Activated T-cell treated with anti-CD3 and anti-CD28 coated beads, Interleukin-2, amount 50 U/mL, for 72 hours (primary cell): ENCODE data around the gene ATAD3C. TPM values are rescaled to one million over a fixed set of nuclear protein-coding genes. Genes with fewer than 3 reads are reported as not detected.
"Not testable (repeated sequence)": the region's sequence is repeated elsewhere in the genome, so short reads cannot be mapped to it uniquely, and the experiment has no call there.

Experiments used
- ATAC-seq, 2 donors: fragments of 150-1000 bp; cut with Tn5 transposase; replicated peaks in 1 of 2; 2 replicates each; pipeline ENCODE4 v1.10.0; 2021; ENCODE audit warnings: moderate library complexity in 2 of 2, mild to moderate bottlenecking in 1 of 2
- DNase-seq, 2 donors: peaks; one replicate each; pipeline ENCODE4 v3.0.0; 2021 to 2022; ENCODE audit warnings: mixed read lengths in 1 of 2
- H3K27ac Mint-ChIP-seq: one replicate; pipeline ENCODE4 v1.8.0; 2022; ENCODE audit warnings: mild to moderate bottlenecking, moderate library complexity, mixed read lengths
- H3K27me3 Mint-ChIP-seq: one replicate; pipeline ENCODE4 v1.8.0; 2022; ENCODE audit warnings: low read depth, mixed read lengths
- H3K36me3 Mint-ChIP-seq, 2 donors: one replicate each; pipeline ENCODE4 v1.8.0; 2022; ENCODE audit warnings: mixed read lengths in 2 of 2, mild to moderate bottlenecking in 1 of 2; ENCODE audit not compliant: insufficient read depth in 2 of 2
- H3K4me1 Mint-ChIP-seq: one replicate; pipeline ENCODE4 v1.8.0; 2022; ENCODE audit warnings: low read depth, mixed read lengths
- H3K4me3 Mint-ChIP-seq, 2 donors: one replicate each; pipeline ENCODE4 v1.8.0; 2022; ENCODE audit warnings: mild to moderate bottlenecking in 2 of 2, mixed read lengths in 2 of 2, moderate library complexity in 2 of 2
- H3K9me3 Mint-ChIP-seq, 2 donors: one replicate each; pipeline ENCODE4 v1.8.0; 2022; ENCODE audit warnings: mixed read lengths in 2 of 2
- total RNA-seq, 2 donors: library from RNA; stranded (reverse); gene quantifications; one replicate each; pipeline ENCODE4 v1.2.3, GENCODE V29; 2022

Gene ATAD3C
- total RNA-seq, 2 donors from 2014 or later, result 2.8 to 3.7 TPM

DNA sequence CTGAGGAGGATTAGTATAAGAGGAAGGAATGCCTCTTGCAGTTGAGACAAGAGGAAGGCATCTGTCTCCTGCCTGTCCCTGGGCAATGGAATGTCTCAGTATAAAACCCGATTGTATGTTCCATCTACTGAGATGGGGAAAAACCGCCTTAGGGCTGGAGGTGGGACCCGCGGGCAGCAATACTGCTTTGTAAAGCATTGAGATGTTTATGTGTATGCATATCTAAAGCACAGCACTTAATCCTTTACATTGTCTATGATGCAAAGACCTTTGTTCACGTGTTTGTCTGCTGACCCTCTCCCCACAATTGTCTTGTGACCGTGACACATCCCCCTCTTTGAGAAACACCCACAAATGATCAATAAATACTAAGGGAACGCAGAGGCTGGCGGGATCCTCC lies 39.3 kb upstream of the ATAD3C start:
- not testable (repeated sequence) for H3K27ac Mint-ChIP-seq, H3K27me3 Mint-ChIP-seq, H3K9me3 Mint-ChIP-seq, DNase-seq, ATAC-seq, H3K4me3 Mint-ChIP-seq
- Mint-ChIP-seq H3K36me3 (peaks cover 4 to 12% of the 10 kb centered on the region in 2 donors), H3K4me1 (peaks cover 37% of the 10 kb centered on the region)

DNA sequence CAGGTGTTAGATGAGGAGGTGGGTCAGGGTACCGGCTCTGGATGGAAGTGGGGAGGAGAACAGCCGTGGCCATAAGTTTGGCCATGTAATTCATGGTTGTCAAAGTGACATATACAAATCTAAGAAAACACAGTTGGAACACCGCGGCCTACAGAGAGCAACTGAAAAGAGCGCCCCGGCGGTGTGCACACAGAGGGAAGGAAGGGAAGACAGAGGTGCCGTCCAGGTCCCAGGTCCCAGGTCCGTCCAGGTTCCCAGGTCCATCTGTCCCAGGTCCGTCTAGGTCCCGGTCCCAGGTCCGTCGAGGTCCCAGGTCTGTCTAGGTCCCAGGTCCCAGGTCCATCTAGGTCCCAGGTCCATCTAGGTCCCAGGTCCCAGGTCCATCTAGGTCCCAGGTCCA lies 37.9 kb upstream of the ATAD3C start:
- peaks cover 0 to 2% of the 10 kb centered on the region in 2 donors for H3K36me3 Mint-ChIP-seq
- peaks cover 24% of the 10 kb centered on the region for H3K4me1 Mint-ChIP-seq
- DNase-seq, result no peak
- H3K27ac Mint-ChIP-seq, result no peak overlapping the region
- ATAC-seq, result no peak
- H3K27me3 Mint-ChIP-seq, result no peaks in the 10 kb centered on the region
- no peak overlapping the region for H3K4me3 Mint-ChIP-seq
- no peaks in the 10 kb centered on the region for H3K9me3 Mint-ChIP-seq

DNA sequence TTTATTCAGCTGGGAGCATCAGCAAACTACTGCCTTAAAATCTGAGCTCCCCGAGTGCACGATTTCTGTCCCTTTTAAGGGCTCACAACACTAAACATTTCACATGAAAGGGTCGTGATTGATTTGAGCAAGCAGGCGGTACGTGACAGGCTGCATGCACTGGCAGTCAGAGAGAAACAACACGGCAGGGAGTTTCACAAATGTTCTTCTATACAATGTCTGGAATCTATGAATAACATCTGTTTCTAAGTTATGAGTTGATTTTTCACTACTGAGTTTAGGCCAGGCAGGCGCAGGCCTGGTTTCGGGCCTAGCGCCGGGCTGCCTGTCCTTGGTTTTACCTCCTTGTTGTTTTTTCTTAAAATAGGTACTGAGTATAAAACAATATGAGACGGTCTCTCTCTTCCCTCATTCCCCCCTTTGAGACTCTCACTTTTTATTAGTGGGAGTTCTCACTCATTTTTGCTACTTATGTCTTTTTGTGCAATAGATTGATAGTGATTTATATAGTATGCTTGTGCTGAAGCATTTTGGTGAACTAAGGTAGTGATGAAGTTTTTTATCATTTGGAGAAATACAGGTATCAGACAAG lies 37.1 kb upstream of the ATAD3C start:
- H3K9me3 Mint-ChIP-seq, DNase-seq, H3K27me3 Mint-ChIP-seq, ATAC-seq, H3K4me3 Mint-ChIP-seq, H3K36me3 Mint-ChIP-seq: not testable (repeated sequence)
- H3K27ac Mint-ChIP-seq, result peak overlapping the region; percentile 91
- H3K4me1 Mint-ChIP-seq, result peaks cover 25% of the 10 kb centered on the region

DNA sequence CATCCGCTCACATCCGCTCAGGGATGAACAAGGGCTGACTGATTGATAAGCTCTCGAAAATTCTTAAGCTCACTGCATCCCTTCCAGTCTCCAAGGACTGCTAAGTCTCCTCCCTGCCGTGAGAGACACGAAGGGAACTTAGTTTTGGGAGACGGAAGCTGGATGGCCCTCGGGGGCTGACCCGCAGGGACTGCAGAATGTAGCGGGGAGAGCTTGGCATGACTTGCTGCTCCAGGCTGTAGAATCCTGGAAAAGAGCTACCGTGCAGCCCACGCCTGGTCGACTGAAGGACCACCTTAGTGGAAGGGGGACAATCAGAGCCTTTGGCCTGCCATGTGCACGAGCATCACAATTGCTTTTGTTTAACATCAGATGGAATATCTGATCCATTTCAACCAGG lies 33.7 kb upstream of the ATAD3C start:
- Mint-ChIP-seq H3K36me3 (no peaks in the 10 kb centered on the region), H3K9me3 (no peaks in the 10 kb centered on the region), H3K4me1 (peaks cover 25% of the 10 kb centered on the region), H3K4me3 (no peak overlapping the region), H3K27ac (no peak overlapping the region), H3K27me3 (no peaks in the 10 kb centered on the region)
- DNase-seq (no peak), ATAC-seq (no peak)

DNA sequence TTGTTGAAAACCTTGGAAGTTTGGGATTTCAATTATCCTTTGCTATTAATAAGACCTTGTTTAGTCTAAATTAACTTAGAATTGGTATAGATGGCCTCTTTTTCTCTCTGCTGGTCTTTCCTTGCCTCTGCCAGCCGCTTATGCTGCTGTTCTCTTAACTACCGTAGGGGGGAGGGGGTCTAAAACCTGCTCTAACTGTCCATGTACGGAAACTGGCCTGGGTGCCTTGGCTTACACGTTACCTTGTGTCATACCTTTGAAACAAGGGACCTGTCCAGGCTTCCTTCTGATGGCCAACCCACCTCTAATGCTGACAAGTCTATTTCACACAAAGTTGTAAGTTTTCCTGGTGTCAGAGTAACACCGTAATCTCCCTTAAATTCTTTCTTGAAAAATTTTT lies 32.1 kb upstream of the ATAD3C start:
- not testable (repeated sequence) for H3K9me3 Mint-ChIP-seq, DNase-seq, ATAC-seq, H3K36me3 Mint-ChIP-seq, H3K27me3 Mint-ChIP-seq
- Mint-ChIP-seq H3K4me1 (peaks cover 23% of the 10 kb centered on the region), H3K4me3 (peak overlapping the region in 1 of 2 donors; percentile 45), H3K27ac (peak overlapping the region; percentile 5)

DNA sequence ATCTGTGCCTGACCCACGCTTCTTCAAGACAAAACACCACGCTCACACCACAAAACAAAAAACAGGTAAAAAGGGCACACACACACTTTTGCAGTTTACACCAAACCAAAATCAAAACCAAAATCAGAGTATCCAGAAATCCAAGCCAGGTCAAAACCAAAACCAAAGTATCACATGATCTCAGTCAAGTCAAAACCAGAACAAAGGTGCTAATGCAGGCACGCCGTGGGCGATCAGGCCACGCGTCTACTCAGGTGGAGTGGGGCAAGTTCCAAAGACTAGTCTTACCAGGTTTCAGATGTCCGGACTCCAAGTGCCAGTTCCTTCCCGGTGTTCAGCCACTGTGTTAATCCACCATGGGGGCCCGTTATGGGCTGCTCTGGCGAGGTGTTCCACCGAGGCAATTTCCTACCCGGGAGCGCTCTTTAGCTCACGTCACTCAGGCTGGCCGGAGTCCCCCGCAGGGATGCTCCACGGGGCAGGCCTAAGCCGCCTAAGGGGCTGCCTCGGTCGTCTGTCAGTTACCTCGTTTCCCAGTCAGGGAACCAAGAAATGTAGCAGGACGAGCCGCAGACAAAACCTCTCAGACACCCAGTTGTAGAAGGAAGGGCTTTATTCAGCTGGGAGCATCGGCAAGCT lies 31.5 kb upstream of the ATAD3C start:
- H3K9me3 Mint-ChIP-seq, ATAC-seq, DNase-seq, H3K27me3 Mint-ChIP-seq, H3K36me3 Mint-ChIP-seq: not testable (repeated sequence)
- peak overlapping the region in 1 of 2 donors; percentile 45 for H3K4me3 Mint-ChIP-seq
- H3K27ac Mint-ChIP-seq, result peak overlapping the region; percentile 5
- peaks cover 24% of the 10 kb centered on the region for H3K4me1 Mint-ChIP-seq

DNA sequence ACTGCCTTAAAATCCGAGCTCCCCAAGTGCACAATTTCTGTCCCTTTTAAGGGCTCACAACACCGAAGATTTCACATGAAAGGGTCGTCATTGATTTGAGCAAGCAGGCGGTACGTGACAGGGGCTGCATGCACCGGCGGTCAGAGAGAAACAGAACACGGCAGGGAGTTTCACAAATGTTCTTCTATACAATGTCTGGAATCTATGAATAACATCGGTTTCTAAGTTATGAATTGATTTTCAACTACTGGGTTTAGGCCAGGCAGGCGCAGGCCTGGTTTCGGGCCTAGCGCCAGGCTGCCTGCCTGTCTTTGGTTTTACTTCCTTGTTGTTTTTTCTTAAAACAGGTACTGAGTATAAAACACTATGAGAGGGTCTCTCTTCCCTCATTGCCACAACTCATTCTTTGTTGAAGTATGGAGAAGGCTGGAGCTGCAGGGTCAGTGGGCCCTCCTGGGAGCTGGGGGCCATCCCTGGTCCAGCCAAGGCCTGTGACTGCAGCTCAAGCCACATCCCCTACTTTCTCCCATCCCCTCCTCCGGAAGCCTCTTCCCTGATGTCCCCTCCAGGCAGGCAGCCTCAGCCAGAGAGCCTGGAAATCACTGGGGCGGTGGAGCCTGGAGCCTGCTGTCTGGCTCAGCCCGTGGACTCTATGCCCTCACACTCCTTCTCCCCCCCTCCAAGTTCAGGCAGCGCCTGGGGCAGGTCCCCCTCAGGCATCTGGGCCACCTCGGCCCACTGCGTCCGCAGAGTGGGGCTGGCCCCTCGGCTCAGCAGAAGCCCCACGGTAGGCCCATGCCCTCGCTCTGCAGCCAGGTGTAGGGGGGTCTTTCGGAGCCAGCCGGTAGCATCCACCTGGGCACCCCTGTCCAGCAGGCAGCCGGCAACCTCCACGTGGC lies 30.8 kb upstream of the ATAD3C start:
- H3K4me3 Mint-ChIP-seq, result no peak overlapping the region
- H3K9me3 Mint-ChIP-seq, result no peaks in the 10 kb centered on the region
- H3K36me3 Mint-ChIP-seq, result no peaks in the 10 kb centered on the region
- peaks cover 29% of the 10 kb centered on the region for H3K4me1 Mint-ChIP-seq
- DNase-seq (no peak), ATAC-seq (no peak)
- no peak overlapping the region for H3K27ac Mint-ChIP-seq
- peaks cover 9% of the 10 kb centered on the region for H3K27me3 Mint-ChIP-seq

DNA sequence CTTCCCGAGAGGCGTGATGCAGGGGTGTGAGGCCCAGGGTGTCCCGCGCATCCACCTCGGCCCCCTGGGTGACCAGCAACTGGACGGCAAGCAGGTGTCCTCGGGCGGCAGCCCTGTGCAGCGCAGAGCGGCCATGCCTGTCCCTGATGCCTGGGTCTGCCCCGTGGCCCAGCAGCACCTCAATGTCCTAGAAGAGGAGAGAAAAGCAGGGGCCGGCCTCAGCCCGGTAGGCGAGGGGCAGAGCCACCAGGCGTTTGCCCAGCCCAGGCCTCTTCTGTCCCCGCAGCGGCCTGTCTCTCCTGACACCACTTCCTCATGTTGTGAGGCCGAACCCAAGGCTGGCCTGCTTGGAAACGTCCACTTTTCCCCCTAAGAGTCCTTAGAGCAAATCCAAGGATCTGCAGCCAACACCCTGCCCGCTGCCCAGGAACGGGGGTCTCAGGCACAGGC lies 30.1 kb upstream of the ATAD3C start:
- H3K4me3 Mint-ChIP-seq, result no peak overlapping the region
- DNase-seq, result no peak
- H3K36me3 Mint-ChIP-seq, result no peaks in the 10 kb centered on the region
- peaks cover 9% of the 10 kb centered on the region for H3K27me3 Mint-ChIP-seq
- H3K4me1 Mint-ChIP-seq, result peaks cover 29% of the 10 kb centered on the region
- H3K27ac Mint-ChIP-seq, result no peak overlapping the region
- no peak for ATAC-seq
- H3K9me3 Mint-ChIP-seq, result no peaks in the 10 kb centered on the region

DNA sequence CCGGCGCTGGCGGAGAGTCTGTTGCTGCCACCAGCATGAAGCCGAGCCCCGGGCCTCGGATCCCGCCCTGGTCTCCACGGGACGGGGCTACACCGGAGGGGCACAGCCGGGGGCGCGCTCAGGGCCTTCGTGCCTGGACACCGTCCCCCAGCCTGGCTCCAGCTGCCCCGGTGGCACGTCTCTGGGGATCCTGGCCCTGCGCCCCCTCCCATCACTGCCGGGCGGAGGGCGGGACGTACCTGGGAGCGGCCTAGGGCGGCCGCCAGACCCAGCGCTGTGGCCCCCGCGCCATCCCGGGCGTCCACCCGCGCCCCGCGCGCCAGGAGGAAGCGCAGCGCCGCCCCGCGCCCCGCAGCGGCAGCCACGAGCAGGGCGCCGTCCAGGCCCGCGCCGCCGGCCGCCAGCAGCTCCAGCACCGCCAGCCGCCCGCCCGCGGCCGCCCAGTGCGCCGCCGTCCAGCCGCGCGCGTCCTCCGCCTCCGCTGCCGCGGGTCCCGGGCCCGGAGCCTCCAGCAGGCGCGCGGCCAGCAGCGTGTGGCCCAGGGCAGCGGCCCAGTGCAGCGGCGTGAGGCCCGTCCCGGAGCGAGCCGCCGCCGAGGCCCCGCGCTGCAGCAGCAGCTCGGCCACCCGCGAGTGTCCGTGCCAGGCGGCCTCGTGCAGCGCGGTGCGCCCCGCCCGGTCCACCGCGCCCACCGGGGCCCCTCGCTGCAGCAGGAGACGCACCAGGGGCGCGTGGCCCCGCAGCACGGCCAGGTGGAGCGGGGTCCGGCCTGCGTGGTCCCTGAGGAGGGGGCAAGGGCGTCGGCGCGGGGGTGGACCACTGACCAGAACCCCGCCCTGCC lies 29.5 kb upstream of the ATAD3C start:
- no peak for DNase-seq
- H3K4me3 Mint-ChIP-seq, result no peak overlapping the region
- H3K9me3 Mint-ChIP-seq, result no peaks in the 10 kb centered on the region
- H3K27ac Mint-ChIP-seq, result no peak overlapping the region
- peak; percentile 60 to 63 for ATAC-seq
- peaks cover 9% of the 10 kb centered on the region for H3K27me3 Mint-ChIP-seq
- no peaks in the 10 kb centered on the region for H3K36me3 Mint-ChIP-seq
- peaks cover 29% of the 10 kb centered on the region for H3K4me1 Mint-ChIP-seq

DNA sequence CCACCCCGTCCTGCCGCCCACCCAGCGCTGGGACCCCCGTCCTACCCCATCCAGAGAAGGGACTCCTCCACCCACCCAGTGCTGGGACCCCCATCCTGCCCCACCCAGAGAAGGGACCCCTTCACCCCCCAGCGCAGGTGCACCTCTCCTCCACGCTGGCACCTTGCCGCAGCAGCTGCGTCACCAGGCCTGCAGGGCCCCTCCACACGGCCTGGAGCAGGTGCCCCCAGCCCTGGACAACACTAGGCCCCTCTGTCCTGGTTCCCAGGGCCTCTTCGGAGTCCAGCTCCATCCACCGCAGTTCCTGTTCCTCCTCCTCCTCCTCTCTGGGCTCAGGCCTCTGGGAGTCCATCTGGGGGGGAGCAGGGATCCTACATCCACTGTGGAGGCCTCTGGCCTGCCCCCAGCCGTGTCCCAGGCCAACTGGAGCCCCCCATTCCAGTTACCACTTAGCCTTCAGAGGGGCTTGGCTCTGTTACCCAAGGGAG lies 28.8 kb upstream of the ATAD3C start:
- Mint-ChIP-seq H3K9me3 (no peaks in the 10 kb centered on the region), H3K4me1 (peaks cover 29% of the 10 kb centered on the region), H3K4me3 (peak overlapping the region; percentile 11 to 30), H3K27me3 (peaks cover 9% of the 10 kb centered on the region), H3K36me3 (no peaks in the 10 kb centered on the region), H3K27ac (no peak overlapping the region)
- no peak for ATAC-seq
- no peak for DNase-seq

DNA sequence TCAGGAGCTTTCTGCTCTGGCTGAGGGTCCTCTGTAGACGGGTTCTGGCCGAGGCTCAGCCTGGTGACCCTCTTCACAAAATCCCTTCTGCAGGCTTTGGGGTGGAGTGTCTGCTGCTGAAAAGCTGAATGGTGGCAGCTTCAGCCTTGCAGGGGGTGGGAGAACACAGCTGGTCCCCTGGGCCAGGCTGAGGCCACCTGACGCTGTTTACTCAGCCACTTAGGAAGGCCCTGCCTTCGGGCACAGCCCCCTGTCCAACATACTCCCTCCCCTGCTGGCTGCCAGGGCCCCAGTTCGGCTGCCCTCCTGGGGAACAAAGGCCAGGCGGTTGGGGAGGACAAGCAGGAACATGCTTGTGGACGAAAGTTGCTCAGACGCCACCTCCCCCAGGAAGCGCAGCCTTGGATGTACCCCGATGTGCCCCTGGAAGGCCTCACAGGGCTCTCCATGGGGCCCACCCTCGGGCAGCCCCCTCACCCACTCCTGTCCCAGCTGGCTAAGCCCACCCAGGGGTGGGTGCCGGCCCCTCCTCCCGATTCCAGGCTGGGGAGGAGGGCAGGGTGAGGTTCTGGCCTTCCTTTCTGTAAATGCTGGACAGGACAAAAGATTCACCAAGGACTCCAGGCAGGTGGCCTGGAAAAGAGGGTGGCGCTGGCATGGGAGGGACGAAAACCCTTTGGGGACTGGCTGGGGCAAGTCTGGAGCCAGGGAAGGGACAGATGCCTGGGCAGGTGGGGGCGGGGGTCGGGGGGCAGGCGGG lies 28.2 kb upstream of the ATAD3C start, which contains the start of gene ANKRD65:
ANKRD65 (minus strand) TSS at position 130 of the 760 bp plus-strand sequence. CDS start 271 bp downstream, outside the sequence.
- no peak for DNase-seq

More for the DNA sequence above, 28.2 kb upstream of the ATAD3C start, which contains the start of gene ANKRD65:
- Mint-ChIP-seq H3K9me3 (no peaks in the 10 kb centered on the region), H3K4me3 (peak within 1 kb of the TSS; percentile 11 to 30), H3K27ac (no peak within 1 kb of the TSS), H3K4me1 (peaks cover 29% of the 10 kb centered on the region), H3K27me3 (peaks cover 12% of the 10 kb centered on the region), H3K36me3 (no peaks in the 10 kb centered on the region)
- no peak for ATAC-seq
